Lung (tissue), 12 donors: Measurements from ENCODE around the gene TAX1BP3. TPM values are rescaled to one million over a fixed set of nuclear protein-coding genes. Genes with fewer than 3 reads are reported as not detected.

Source experiments
- ATAC-seq: fragments of 200-7000 bp; cut with Tn5 transposase; one replicate; pipeline ENCODE4 v1.9.1; 2020; ENCODE audit warnings: moderate number of reproducible peaks; ENCODE audit not compliant: insufficient read depth, low FRiP score
- DNase-seq, 3 donors: peaks; one replicate each; pipeline ENCODE4 v3.0.0-alpha.2; 2013 to 2017
- H3K27ac ChIP-seq, 2 donors: one replicate each; pipeline ENCODE4 v1.5.1; 2013; ENCODE audit warnings: mild to moderate bottlenecking in 2 of 2, moderate library complexity in 2 of 2, control low read depth in 1 of 2, inconsistent platforms in 1 of 2, low read depth in 1 of 2, low read length in 1 of 2
- H3K27me3 ChIP-seq, 3 donors: one replicate each; pipeline ENCODE4 v1.5.1; 2013; ENCODE audit warnings: low read length in 2 of 3; ENCODE audit not compliant: control insufficient read depth in 3 of 3, insufficient read depth in 3 of 3
- H3K36me3 ChIP-seq, 4 donors: one replicate each; pipeline ENCODE4 v1.5.1; 2013; ENCODE audit warnings: low read length in 4 of 4, mild to moderate bottlenecking in 1 of 4, moderate library complexity in 1 of 4; ENCODE audit not compliant: control insufficient read depth in 4 of 4, insufficient read depth in 4 of 4
- H3K4me1 ChIP-seq, 5 donors: one replicate each; pipeline ENCODE4 v1.5.1; 2013; ENCODE audit warnings: low read length in 5 of 5, mild to moderate bottlenecking in 2 of 5, moderate library complexity in 1 of 5; ENCODE audit not compliant: control insufficient read depth in 5 of 5, insufficient read depth in 5 of 5
- H3K4me3 ChIP-seq: one replicate; pipeline ENCODE4 v1.5.1; 2013; ENCODE audit warnings: mild to moderate bottlenecking, control low read depth, moderate library complexity
- H3K9ac ChIP-seq, 2 donors: one replicate each; pipeline ENCODE4 v1.5.1; 2013; ENCODE audit warnings: low read length in 2 of 2, control low read depth in 1 of 2; ENCODE audit not compliant: insufficient read depth in 1 of 2
- H3K9me3 ChIP-seq, 4 donors: one replicate each; pipeline ENCODE4 v1.5.1; 2013; ENCODE audit warnings: low read length in 3 of 4, mild to moderate bottlenecking in 1 of 4, moderate library complexity in 1 of 4; ENCODE audit not compliant: control insufficient read depth in 4 of 4, insufficient read depth in 3 of 4
- CTCF ChIP-seq: IDR thresholded peaks from 2 replicates; pipeline ENCODE4 v1.5.1; 2012; ENCODE audit warnings: mild to moderate bottlenecking; ENCODE audit errors: control extremely low read depth, extremely low read depth
- WGBS, 2 donors: extraction: QIAGEN DNeasy Blood & Tissue Kit; methylation state at CpG; one replicate each; pipeline ENCODE4 v1.1.7; 2013; 5-methylcytosine and 5-hydroxymethylcytosine counted together
- polyA plus RNA-seq, 2 donors: library from polyadenylated mRNA; stranded (reverse); fragments of 200-250 nt; gene quantifications; one replicate each; pipeline ENCODE4 v1.2.1, GENCODE V29; 2013
- total RNA-seq, 2 donors: library from RNA; depleted of rRNA in 1 of 2; stranded (reverse); fragments of >200 nt in 1 of 2; gene quantifications; one replicate each; pipeline ENCODE4 v1.2.1, GENCODE V29; 2014 to 2021
- donor health status: control.
- donor health status: control.
- donor health status: Bipolar disorder and iron deficiency.
- donor health status: healthy.
- donor health status: DM: yes; HTN: yes; CAD: no.

TAX1BP3 gene
- total and polyA plus RNA-seq, 4 donors: 69.7 to 146 (median 97.0) TPM

- Histone ChIP-seq H3K4me3 (no peak overlapping the region), H3K27ac (peak overlapping the region in 1 of 2 donors; percentile 65), H3K9ac (no peak overlapping the region), H3K9me3 (no peaks in the 10 kb centered on the region), H3K36me3 (peaks cover 0 to 29% (median 4%) of the 10 kb centered on the region in 4 donors), H3K27me3 (no peaks in the 10 kb centered on the region), H3K4me1 (peaks cover 0 to 17% (median 0%) of the 10 kb centered on the region in 5 donors)
- no peak for TF ChIP-seq CTCF
- no peak for DNase-seq
- 87 to 88% methylated on average over 42 of the region's 42 CpGs for WGBS, 2 donors
- no peak for ATAC-seq
Measured at GRCh38 chr17:3657874-3658783, 10.2 kb downstream of the TAX1BP3 start.

GRCh38 chr17:3657588-3657869 is 10.8 kb downstream of the TAX1BP3 start:
- Histone ChIP-seq H3K27me3 (no peaks in the 10 kb centered on the region), H3K9me3 (no peaks in the 10 kb centered on the region), H3K4me3 (no peak overlapping the region), H3K4me1 (peaks cover 0 to 17% (median 0%) of the 10 kb centered on the region in 5 donors), H3K9ac (no peak overlapping the region), H3K27ac (no peak overlapping the region), H3K36me3 (peaks cover 0 to 29% (median 1%) of the 10 kb centered on the region in 4 donors)
- ATAC-seq: no peak
- DNase-seq: no peak
- TF ChIP-seq CTCF: no peak
- 87 to 90% methylated on average over 7 of the region's 7 CpGs for WGBS, 2 donors

GRCh38 chr17:3656755-3657587 is 11.4 kb downstream of the TAX1BP3 start:
- peaks cover 0 to 17% (median 0%) of the 10 kb centered on the region in 5 donors for H3K4me1 ChIP-seq
- DNase-seq (no peak), ATAC-seq (no peak)
- H3K9ac ChIP-seq: no peak overlapping the region
- TF ChIP-seq CTCF: no peak
- H3K4me3 ChIP-seq: no peak overlapping the region
- H3K27ac ChIP-seq: no peak overlapping the region
- no peaks in the 10 kb centered on the region for H3K9me3 ChIP-seq
- 86 to 92% methylated on average over 16 of the region's 16 CpGs for WGBS, 2 donors
- H3K36me3 ChIP-seq: peaks cover 0 to 25% (median 1%) of the 10 kb centered on the region in 4 donors
- no peaks in the 10 kb centered on the region for H3K27me3 ChIP-seq
